Body of pancreas (tissue), 4 donors: ENCODE data around the gene STARD3.

Experiments
- POLR2A ChIP-seq, 3 donors: fragments of 450-650 bp; IDR thresholded peaks; one replicate each; pipeline ENCODE4 v1.6.1; 2016; ENCODE audit warnings: antibody characterized with exemption in 3 of 3, mild to moderate bottlenecking in 2 of 3
- TF ChIP-seq, protein P1 (sequence below), 7 experiments: fragments of 450-650 bp in 4 of 7; fragments of 200-600 bp in 3 of 7; sonication (generic) in 3 of 7; IDR thresholded peaks; one replicate each; pipeline ENCODE4 v1.5.1; 2016 to 2019; ENCODE audit warnings: antibody characterized with exemption in 7 of 7

DNA sequence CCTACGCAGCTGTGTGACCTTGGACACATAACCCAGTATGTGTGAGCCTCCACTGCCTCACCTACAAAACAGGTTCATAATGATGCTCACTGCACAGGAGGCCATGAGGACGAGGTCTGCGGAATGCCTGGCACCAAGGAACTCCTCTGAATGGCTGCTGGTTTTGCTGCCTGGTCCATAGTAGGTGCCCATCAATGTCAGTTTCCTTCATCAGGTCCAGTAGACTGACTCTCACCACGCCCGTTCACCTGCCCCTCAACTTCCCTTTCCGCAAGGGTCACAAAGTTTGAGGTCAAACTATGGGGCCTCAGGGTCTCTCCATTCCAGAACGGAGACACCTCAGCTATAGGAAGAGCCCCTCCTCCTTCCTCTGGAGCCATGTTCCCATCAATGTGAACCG is 40.1 kb downstream of the STARD3 start:
- TF ChIP-seq, protein P1, sequence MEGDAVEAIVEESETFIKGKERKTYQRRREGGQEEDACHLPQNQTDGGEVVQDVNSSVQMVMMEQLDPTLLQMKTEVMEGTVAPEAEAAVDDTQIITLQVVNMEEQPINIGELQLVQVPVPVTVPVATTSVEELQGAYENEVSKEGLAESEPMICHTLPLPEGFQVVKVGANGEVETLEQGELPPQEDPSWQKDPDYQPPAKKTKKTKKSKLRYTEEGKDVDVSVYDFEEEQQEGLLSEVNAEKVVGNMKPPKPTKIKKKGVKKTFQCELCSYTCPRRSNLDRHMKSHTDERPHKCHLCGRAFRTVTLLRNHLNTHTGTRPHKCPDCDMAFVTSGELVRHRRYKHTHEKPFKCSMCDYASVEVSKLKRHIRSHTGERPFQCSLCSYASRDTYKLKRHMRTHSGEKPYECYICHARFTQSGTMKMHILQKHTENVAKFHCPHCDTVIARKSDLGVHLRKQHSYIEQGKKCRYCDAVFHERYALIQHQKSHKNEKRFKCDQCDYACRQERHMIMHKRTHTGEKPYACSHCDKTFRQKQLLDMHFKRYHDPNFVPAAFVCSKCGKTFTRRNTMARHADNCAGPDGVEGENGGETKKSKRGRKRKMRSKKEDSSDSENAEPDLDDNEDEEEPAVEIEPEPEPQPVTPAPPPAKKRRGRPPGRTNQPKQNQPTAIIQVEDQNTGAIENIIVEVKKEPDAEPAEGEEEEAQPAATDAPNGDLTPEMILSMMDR (IDR thresholded peaks at IDR 0.05) = no peak
- no peak for TF ChIP-seq POLR2A (IDR thresholded peaks at IDR 0.05)
